Parathyroid adenoma (tissue), 2 donors: Measurements from ENCODE around the gene FUT7.

Experiments
- H2AFZ ChIP-seq: fragments of 300-600 bp; sonication (generic); one replicate; pipeline ENCODE4 v1.7.0; 2017; ENCODE audit warnings: antibody characterized with exemption, mild to moderate bottlenecking
- H3K27ac ChIP-seq: fragments of 300-600 bp; sonication (generic); one replicate; pipeline ENCODE4 v1.7.0; 2017
- H3K27me3 ChIP-seq: fragments of 300-600 bp; sonication (generic); one replicate; pipeline ENCODE4 v1.7.0; 2017; ENCODE audit warnings: low read length; ENCODE audit not compliant: control insufficient read depth, insufficient read depth
- H3K36me3 ChIP-seq: fragments of 300-600 bp; sonication (generic); one replicate; pipeline ENCODE4 v1.7.0; 2017; ENCODE audit warnings: low read length; ENCODE audit not compliant: control insufficient read depth, insufficient read depth
- H3K4me1 ChIP-seq: fragments of 300-600 bp; sonication (generic); one replicate; pipeline ENCODE4 v1.7.0; 2017; ENCODE audit warnings: control low read depth
- H3K4me2 ChIP-seq: fragments of 300-600 bp; sonication (generic); one replicate; pipeline ENCODE4 v1.7.0; 2017; ENCODE audit warnings: low read length
- H3K4me3 ChIP-seq: fragments of 300-600 bp; sonication (generic); one replicate; pipeline ENCODE4 v1.7.0; 2017; ENCODE audit warnings: low read depth, low read length
- H3K79me2 ChIP-seq: fragments of 300-600 bp; sonication (generic); one replicate; pipeline ENCODE4 v1.7.0; 2017; ENCODE audit warnings: control low read depth
- H3K9ac ChIP-seq: fragments of 300-600 bp; sonication (generic); one replicate; pipeline ENCODE4 v1.7.0; 2017; ENCODE audit warnings: mild to moderate bottlenecking
- H3K9me3 ChIP-seq: fragments of 300-600 bp; sonication (generic); one replicate; pipeline ENCODE4 v1.7.0; 2017; ENCODE audit warnings: low read length; ENCODE audit not compliant: control insufficient read depth
- CTCF ChIP-seq: fragments of 300-600 bp; sonication (generic); IDR thresholded peaks from one replicate; pipeline ENCODE4 v1.7.0; 2017; ENCODE audit warnings: antibody characterized with exemption, mild to moderate bottlenecking
- donor health status: primary hyperparathyroidism.

Gene FUT7

GRCh38 chr9:137070201-137070905 is 38.5 kb upstream of the FUT7 start, which contains the start of gene SAPCD2:
Gene SAPCD2, minus strand, starts transcription at chr9:137070557. Its CDS starts 97 bp downstream, at chr9:137070460.
- Histone ChIP-seq H3K4me1 (peaks cover 2% of the 10 kb centered on the region), H3K9ac (no peak within 1 kb of the TSS), H3K36me3 (no peaks in the 10 kb centered on the region), H3K4me2 (peak within 1 kb of the TSS; percentile 83), H3K27ac (peak within 1 kb of the TSS; percentile 68), H3K27me3 (no peaks in the 10 kb centered on the region), H2AFZ (peak within 1 kb of the TSS; percentile 75), H3K4me3 (peak within 1 kb of the TSS; percentile 56), H3K79me2 (no peaks in the 10 kb centered on the region), H3K9me3 (no peaks in the 10 kb centered on the region)
- no peak for TF ChIP-seq CTCF

- no peaks in the 10 kb centered on the region for H3K36me3 ChIP-seq
- H3K79me2 ChIP-seq = no peaks in the 10 kb centered on the region
- no peak overlapping the region for H3K9ac ChIP-seq
- H3K27me3 ChIP-seq = no peaks in the 10 kb centered on the region
- H2AFZ ChIP-seq = no peak overlapping the region
- H3K4me2 ChIP-seq = no peak overlapping the region
- no peak overlapping the region for H3K4me3 ChIP-seq
- no peak for TF ChIP-seq CTCF
- H3K4me1 ChIP-seq = peaks cover 2% of the 10 kb centered on the region
- no peaks in the 10 kb centered on the region for H3K9me3 ChIP-seq
- H3K27ac ChIP-seq = no peak overlapping the region
These were observed 37.7 kb upstream of the FUT7 start for GRCh38 chr9:137069508-137070091.

- Histone ChIP-seq H3K9me3 (no peaks in the 10 kb centered on the region), H2AFZ (no peak overlapping the region), H3K79me2 (no peaks in the 10 kb centered on the region), H3K27ac (no peak overlapping the region), H3K4me1 (peaks cover 2% of the 10 kb centered on the region), H3K4me3 (no peak overlapping the region), H3K27me3 (no peaks in the 10 kb centered on the region), H3K36me3 (no peaks in the 10 kb centered on the region), H3K4me2 (no peak overlapping the region), H3K9ac (no peak overlapping the region)
- no peak for TF ChIP-seq CTCF
These were observed 36.9 kb upstream of the FUT7 start for GRCh38 chr9:137068539-137069507.

GRCh38 chr9:137067860-137068538 is 36.1 kb upstream of the FUT7 start:
- H3K4me3 ChIP-seq = no peak overlapping the region
- no peaks in the 10 kb centered on the region for H3K36me3 ChIP-seq
- H3K9ac ChIP-seq = no peak overlapping the region
- no peak overlapping the region for H3K27ac ChIP-seq
- peak; percentile 56 for TF ChIP-seq CTCF
- H3K79me2 ChIP-seq = no peaks in the 10 kb centered on the region
- H2AFZ ChIP-seq = no peak overlapping the region
- peaks cover 2% of the 10 kb centered on the region for H3K4me1 ChIP-seq
- H3K9me3 ChIP-seq = no peaks in the 10 kb centered on the region
- H3K4me2 ChIP-seq = no peak overlapping the region
- H3K27me3 ChIP-seq = no peaks in the 10 kb centered on the region
